Fibroblast of the aortic adventitia (primary cell): ENCODE data around the gene FADD. TPM values are rescaled to one million over a fixed set of nuclear protein-coding genes. Genes with fewer than 3 reads are reported as not detected.

ENCODE experiments used
- DNase-seq: peaks from one replicate; pipeline ENCODE4 v3.0.0-alpha.2; 2010; ENCODE audit warnings: low read depth
- H3K4me3 ChIP-seq: 2 replicates; pipeline ENCODE4 v1.5.1; 2011; ENCODE audit warnings: low read depth, mild to moderate bottlenecking, control low read depth, low read length, moderate library complexity
- total RNA-seq: library from RNA; depleted of rRNA; stranded (reverse); fragments of >200 nt; gene quantifications from 2 replicates; pipeline ENCODE4 v1.2.3, GENCODE V29; 2012; ENCODE audit warnings: low replicate concordance
- TF ChIP-seq, protein P1 (sequence below): IDR thresholded peaks from 2 replicates; pipeline ENCODE4 v1.5.1; 2011; ENCODE audit warnings: mild to moderate bottlenecking, low read length, control low read depth, inconsistent platforms; ENCODE audit not compliant: insufficient read depth

The FADD gene
- total RNA-seq, 1 donor, result 30.8 TPM

GRCh38 chr11:70169127-70169526 lies 34.0 kb upstream of the FADD start:
- H3K4me3 ChIP-seq, result no peak overlapping the region
- DNase-seq, result no peak
- TF ChIP-seq, protein P1, sequence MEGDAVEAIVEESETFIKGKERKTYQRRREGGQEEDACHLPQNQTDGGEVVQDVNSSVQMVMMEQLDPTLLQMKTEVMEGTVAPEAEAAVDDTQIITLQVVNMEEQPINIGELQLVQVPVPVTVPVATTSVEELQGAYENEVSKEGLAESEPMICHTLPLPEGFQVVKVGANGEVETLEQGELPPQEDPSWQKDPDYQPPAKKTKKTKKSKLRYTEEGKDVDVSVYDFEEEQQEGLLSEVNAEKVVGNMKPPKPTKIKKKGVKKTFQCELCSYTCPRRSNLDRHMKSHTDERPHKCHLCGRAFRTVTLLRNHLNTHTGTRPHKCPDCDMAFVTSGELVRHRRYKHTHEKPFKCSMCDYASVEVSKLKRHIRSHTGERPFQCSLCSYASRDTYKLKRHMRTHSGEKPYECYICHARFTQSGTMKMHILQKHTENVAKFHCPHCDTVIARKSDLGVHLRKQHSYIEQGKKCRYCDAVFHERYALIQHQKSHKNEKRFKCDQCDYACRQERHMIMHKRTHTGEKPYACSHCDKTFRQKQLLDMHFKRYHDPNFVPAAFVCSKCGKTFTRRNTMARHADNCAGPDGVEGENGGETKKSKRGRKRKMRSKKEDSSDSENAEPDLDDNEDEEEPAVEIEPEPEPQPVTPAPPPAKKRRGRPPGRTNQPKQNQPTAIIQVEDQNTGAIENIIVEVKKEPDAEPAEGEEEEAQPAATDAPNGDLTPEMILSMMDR, result no peak

- DNase-seq, result no peak
- H3K4me3 ChIP-seq, result no peak overlapping the region
- TF ChIP-seq, protein P1, result no peak
Measured at GRCh38 chr11:70169632-70170031, 33.5 kb upstream of the FADD start.

GRCh38 chr11:70170596-70171210 lies 32.4 kb upstream of the FADD start:
- no peak for DNase-seq
- H3K4me3 ChIP-seq, result no peak overlapping the region
- TF ChIP-seq, protein P1, result no peak

- TF ChIP-seq, protein P1, result no peak
- DNase-seq, result no peak
Measured at GRCh38 chr11:70173018-70173417, 30.1 kb upstream of the FADD start.

DNA sequence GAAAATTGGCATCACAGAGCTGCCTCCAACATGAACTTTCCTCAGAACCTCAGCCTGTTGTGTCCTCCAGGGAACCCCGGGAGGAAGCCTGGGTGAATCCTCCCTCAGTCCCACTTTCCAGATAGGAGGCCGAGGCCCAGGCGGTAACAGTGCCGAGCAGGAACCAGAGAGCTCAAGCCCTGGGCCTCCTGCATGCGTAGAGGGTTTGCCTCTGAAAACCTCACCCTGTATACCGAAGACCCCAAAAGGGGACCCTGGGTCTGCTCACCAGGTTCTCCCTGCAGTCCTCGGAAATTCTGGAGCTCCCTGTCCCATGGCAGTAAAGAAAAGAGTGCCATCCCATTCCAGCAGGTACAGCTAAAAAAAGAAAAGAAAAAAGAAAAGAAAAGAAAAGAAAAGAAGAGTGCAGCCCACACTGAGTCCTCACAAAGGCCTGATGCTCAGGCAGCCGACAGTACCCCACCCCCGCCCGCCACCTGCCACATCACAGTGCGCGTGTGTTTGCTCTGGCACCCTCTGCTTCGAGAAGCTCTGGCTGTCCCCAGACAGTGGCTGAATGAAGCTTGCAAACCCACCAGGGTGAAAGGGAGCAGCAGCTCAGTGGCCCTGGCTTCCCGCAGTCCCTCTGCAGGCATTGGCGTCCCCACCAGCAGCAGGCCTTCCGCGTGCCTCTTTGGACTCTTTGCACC lies 28.4 kb upstream of the FADD start:
- TF ChIP-seq, protein P1, result no peak
- no peak overlapping the region for H3K4me3 ChIP-seq
- no peak for DNase-seq

More at GRCh38 chr11:70173018-70173417, 30.1 kb upstream of the FADD start:
- H3K4me3 ChIP-seq, result no peak overlapping the region

DNA sequence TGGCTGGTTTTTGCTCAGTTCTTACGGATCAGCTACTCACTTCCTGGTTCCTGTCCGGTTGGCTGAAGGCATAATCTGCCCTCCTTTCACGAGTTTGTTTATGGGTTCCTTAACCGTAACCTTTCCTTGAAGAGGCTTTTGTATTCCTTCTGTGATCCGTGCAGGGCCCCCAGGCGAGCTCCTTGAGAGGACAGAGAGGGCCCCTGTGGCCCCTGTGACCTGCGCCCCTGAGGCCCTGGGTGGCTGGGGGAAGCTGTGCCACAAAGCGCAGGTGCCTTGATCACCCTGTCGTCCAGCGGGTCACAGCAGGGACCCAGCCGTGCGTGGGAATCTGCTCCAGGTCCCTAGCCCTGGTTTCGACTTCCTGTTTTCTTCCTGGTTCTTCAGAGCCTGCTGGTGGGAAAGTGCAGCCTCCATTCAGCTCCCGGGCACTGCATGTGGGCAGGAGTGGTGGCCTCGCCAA lies 27.8 kb upstream of the FADD start:
- DNase-seq, result no peak
- H3K4me3 ChIP-seq, result no peak overlapping the region
- TF ChIP-seq, protein P1, result no peak
